Measurements from ENCODE around the gene IL31. TPM values are rescaled to one million over a fixed set of nuclear protein-coding genes. Genes with fewer than 3 reads are reported as not detected.

The IL31 gene
- total RNA-seq (not detected), polyA plus RNA-seq (not detected)

- no peak within 1 kb of the TSS for H3K27ac Mint-ChIP-seq
- H3K36me3 Mint-ChIP-seq = no peaks in the 10 kb centered on the region
Observed at GRCh38 chr12:122174155-122174845, at the start of gene IL31. TSS of gene IL31 (minus strand) at chr12:122174221. CDS start at chr12:122174172, 49 bp downstream.

GRCh38 chr12:122216445-122216844 lies 42.4 kb upstream of the IL31 start:
- no peaks in the 10 kb centered on the region for H3K9me3 ChIP-seq (ENCODE audit: control insufficient read depth in 1 of 2, low read length in 2 of 2)
- CTCF ChIA-PET (ENCODE audit: partially characterized antibody) = interaction anchor here (1.3 to 3.1 kb wide), 3 partner anchors 8 to 161 kb away, joined by 3 to 9 read pairs (median 4); no protein-coding TSS in a partner anchor
- no peaks in the 10 kb centered on the region for H3K27me3 ChIP-seq (ENCODE audit: insufficient read depth, low read length)
- DNase-seq = no peak
- no peak overlapping the region for H3K27ac ChIP-seq (ENCODE audit: low read depth, low read length)
- POLR2A ChIA-PET (ENCODE audit: partially characterized antibody) = interaction anchor here (0.9 to 2.6 kb wide), 2 partner anchors 9 kb away, joined by 3 to 7 read pairs; partner anchors contain the start of gene DIABLO
- no peak overlapping the region for H3K4me3 ChIP-seq (ENCODE audit: low read length in 2 of 2)
- H3K27me3 Mint-ChIP-seq = no peaks in the 10 kb centered on the region
- H3K36me3 ChIP-seq (ENCODE audit: insufficient read depth, low read length) = peaks cover 56% of the 10 kb centered on the region
- no peak overlapping the region for H3K4me3 Mint-ChIP-seq
- H3K4me1 Mint-ChIP-seq = peaks cover 3 to 10% (median 6%) of the 10 kb centered on the region in 4 donors
- peaks cover 32 to 49% of the 10 kb centered on the region in 2 donors for H3K36me3 Mint-ChIP-seq
- H3K27ac Mint-ChIP-seq = peak overlapping the region in 1 of 7 donors; percentile 15
- no peaks in the 10 kb centered on the region for H3K4me1 ChIP-seq (ENCODE audit: insufficient read depth, low read length)
- H3K9me3 Mint-ChIP-seq = no peaks in the 10 kb centered on the region
- intact Hi-C loops (cut with micrococcal nuclease) = no loop called here

More at GRCh38 chr12:122174155-122174845, at the start of gene IL31:
- H3K4me3 ChIP-seq (ENCODE audit: low read length in 2 of 2) = no peak within 1 kb of the TSS
- no peaks in the 10 kb centered on the region for H3K36me3 ChIP-seq (ENCODE audit: insufficient read depth, low read length)
- H3K9me3 ChIP-seq (ENCODE audit: control insufficient read depth in 1 of 2, low read length in 2 of 2) = no peaks in the 10 kb centered on the region
- ChIA-PET POLR2A (ENCODE audit: partially characterized antibody) (no interaction called here), CTCF (ENCODE audit: partially characterized antibody) (no interaction called here)
- Mint-ChIP-seq H3K4me3 (no peak within 1 kb of the TSS), H3K27me3 (peaks cover 0 to 2% of the 10 kb centered on the region in 2 donors), H3K4me1 (no peaks in the 10 kb centered on the region), H3K9me3 (peaks cover 0 to 1% (median 0%) of the 10 kb centered on the region in 8 donors)
- no peak within 1 kb of the TSS for H3K27ac ChIP-seq (ENCODE audit: low read depth, low read length)
- intact Hi-C loops (cut with micrococcal nuclease) = no loop called here
- DNase-seq = no peak
- H3K4me1 ChIP-seq (ENCODE audit: insufficient read depth, low read length) = no peaks in the 10 kb centered on the region
- no peaks in the 10 kb centered on the region for H3K27me3 ChIP-seq (ENCODE audit: insufficient read depth, low read length)

GRCh38 chr12:122215771-122216170 lies 41.8 kb upstream of the IL31 start:
- intact Hi-C loops (cut with micrococcal nuclease) = no loop called here
- ChIA-PET POLR2A (ENCODE audit: partially characterized antibody) (interaction anchor here (1.1 to 2.6 kb wide), 2 partner anchors 10 to 29 kb away, joined by 4 to 7 read pairs; partner anchors contain the start of gene DIABLO), CTCF (ENCODE audit: partially characterized antibody) (interaction anchor here (0.6 to 3.1 kb wide), 7 partner anchors 9 to 160 kb away, joined by 3 to 9 read pairs (median 3); no protein-coding TSS in a partner anchor)
- DNase-seq = no peak
- Histone ChIP-seq H3K4me1 (ENCODE audit: insufficient read depth, low read length) (no peaks in the 10 kb centered on the region), H3K27me3 (ENCODE audit: insufficient read depth, low read length) (no peaks in the 10 kb centered on the region), H3K27ac (ENCODE audit: low read depth, low read length) (no peak overlapping the region), H3K36me3 (ENCODE audit: insufficient read depth, low read length) (peaks cover 52% of the 10 kb centered on the region), H3K4me3 (ENCODE audit: low read length in 2 of 2) (no peak overlapping the region), H3K9me3 (ENCODE audit: control insufficient read depth in 1 of 2, low read length in 2 of 2) (no peaks in the 10 kb centered on the region)
- Mint-ChIP-seq H3K36me3 (peaks cover 31 to 47% of the 10 kb centered on the region in 2 donors), H3K4me3 (no peak overlapping the region), H3K27ac (peak overlapping the region in 1 of 7 donors; percentile 78), H3K9me3 (no peaks in the 10 kb centered on the region), H3K4me1 (peaks cover 3 to 6% (median 4%) of the 10 kb centered on the region in 4 donors), H3K27me3 (no peaks in the 10 kb centered on the region)

GRCh38 chr12:122208073-122208820 lies 34.2 kb upstream of the IL31 start:
- no peak for DNase-seq
- H3K36me3 ChIP-seq (ENCODE audit: insufficient read depth, low read length) = peaks cover 22% of the 10 kb centered on the region
- no peak overlapping the region for H3K27ac ChIP-seq (ENCODE audit: low read depth, low read length)
- H3K9me3 ChIP-seq (ENCODE audit: control insufficient read depth in 1 of 2, low read length in 2 of 2) = no peaks in the 10 kb centered on the region
- H3K4me3 ChIP-seq (ENCODE audit: low read length in 2 of 2) = no peak overlapping the region
- intact Hi-C loops (cut with micrococcal nuclease) = no loop called here
- H3K27ac Mint-ChIP-seq = peak overlapping the region in 1 of 7 donors; percentile 52
- ChIA-PET CTCF (ENCODE audit: partially characterized antibody) (interaction anchor here (1.4 kb wide), 1 partner anchor 154 kb away, joined by 5 read pairs; no protein-coding TSS in a partner anchor), POLR2A (ENCODE audit: partially characterized antibody) (interaction anchor here (0.9 to 2.1 kb wide), 2 partner anchors 8 to 18 kb away, joined by 3 to 6 read pairs; partner anchors contain the start of gene DIABLO)
- peaks cover 17 to 32% of the 10 kb centered on the region in 2 donors for H3K36me3 Mint-ChIP-seq
- peaks cover 0 to 2% of the 10 kb centered on the region in 2 donors for H3K27me3 Mint-ChIP-seq
- peaks cover 5 to 11% (median 9%) of the 10 kb centered on the region in 4 donors for H3K4me1 Mint-ChIP-seq
- no peaks in the 10 kb centered on the region for H3K4me1 ChIP-seq (ENCODE audit: insufficient read depth, low read length)
- no peak overlapping the region for H3K4me3 Mint-ChIP-seq
- H3K9me3 Mint-ChIP-seq = no peaks in the 10 kb centered on the region
- no peaks in the 10 kb centered on the region for H3K27me3 ChIP-seq (ENCODE audit: insufficient read depth, low read length)

GRCh38 chr12:122207391-122207790 lies 33.4 kb upstream of the IL31 start:
- H3K4me1 Mint-ChIP-seq = peaks cover 5 to 19% (median 12%) of the 10 kb centered on the region in 4 donors
- POLR2A ChIA-PET (ENCODE audit: partially characterized antibody) = interaction anchor here (0.9 to 2.1 kb wide), 2 partner anchors 9 to 19 kb away, joined by 3 to 6 read pairs; partner anchors contain the start of gene DIABLO

GRCh38 chr12:122206976-122207375 lies 33.0 kb upstream of the IL31 start:
- intact Hi-C loops (cut with micrococcal nuclease) = no loop called here
- peak in 1 of 5 donors; percentile 7 for DNase-seq

More at GRCh38 chr12:122207391-122207790, 33.4 kb upstream of the IL31 start:
- peaks cover 8% of the 10 kb centered on the region for H3K4me1 ChIP-seq (ENCODE audit: insufficient read depth, low read length)
- no peak for DNase-seq
- H3K4me3 Mint-ChIP-seq = no peak overlapping the region
- peaks cover 17% of the 10 kb centered on the region for H3K36me3 ChIP-seq (ENCODE audit: insufficient read depth, low read length)
- H3K9me3 ChIP-seq (ENCODE audit: control insufficient read depth in 1 of 2, low read length in 2 of 2) = no peaks in the 10 kb centered on the region
- H3K4me3 ChIP-seq (ENCODE audit: low read length in 2 of 2) = no peak overlapping the region
- H3K27me3 ChIP-seq (ENCODE audit: insufficient read depth, low read length) = no peaks in the 10 kb centered on the region
- H3K27ac ChIP-seq (ENCODE audit: low read depth, low read length) = no peak overlapping the region
- intact Hi-C loops (cut with micrococcal nuclease) = no loop called here
- peaks cover 0 to 2% of the 10 kb centered on the region in 2 donors for H3K27me3 Mint-ChIP-seq
- CTCF ChIA-PET (ENCODE audit: partially characterized antibody) = no interaction called here
- no peaks in the 10 kb centered on the region for H3K9me3 Mint-ChIP-seq
- peak overlapping the region in 2 of 7 donors; percentile 52 to 63 for H3K27ac Mint-ChIP-seq
- peaks cover 17 to 32% of the 10 kb centered on the region in 2 donors for H3K36me3 Mint-ChIP-seq

More at GRCh38 chr12:122206976-122207375, 33.0 kb upstream of the IL31 start:
- Histone ChIP-seq H3K27ac (ENCODE audit: low read depth, low read length) (no peak overlapping the region), H3K27me3 (ENCODE audit: insufficient read depth, low read length) (no peaks in the 10 kb centered on the region), H3K4me3 (ENCODE audit: low read length in 2 of 2) (no peak overlapping the region), H3K4me1 (ENCODE audit: insufficient read depth, low read length) (peaks cover 9% of the 10 kb centered on the region), H3K36me3 (ENCODE audit: insufficient read depth, low read length) (peaks cover 13% of the 10 kb centered on the region), H3K9me3 (ENCODE audit: control insufficient read depth in 1 of 2, low read length in 2 of 2) (no peaks in the 10 kb centered on the region)
- Mint-ChIP-seq H3K36me3 (peaks cover 14 to 29% of the 10 kb centered on the region in 2 donors), H3K4me3 (peak overlapping the region in 1 of 8 donors; percentile 35), H3K9me3 (no peaks in the 10 kb centered on the region), H3K27ac (peak overlapping the region in 2 of 7 donors; percentile 72 to 88), H3K27me3 (peaks cover 0 to 2% of the 10 kb centered on the region in 2 donors), H3K4me1 (peaks cover 5 to 20% (median 12%) of the 10 kb centered on the region in 4 donors)
- POLR2A ChIA-PET (ENCODE audit: partially characterized antibody) = interaction anchor here (1.6 to 2.1 kb wide), 2 partner anchors 19 to 38 kb away, joined by 6 to 7 read pairs; partner anchors contain the start of gene DIABLO
- CTCF ChIA-PET (ENCODE audit: partially characterized antibody) = no interaction called here

Data from CD4-positive, alpha-beta memory T cell (primary cell).